Superior temporal gyrus (tissue), 1 donor: ENCODE results near the gene SP140.
"Not testable (repeated sequence)": the region's sequence is repeated elsewhere in the genome, so short reads cannot be mapped to it uniquely, and the experiment has no call there.

Experiments
- DNase-seq: peaks from one replicate; pipeline ENCODE4 v3.0.0-alpha.2; 2016; ENCODE audit errors: extremely low spot score

SP140 gene

GRCh38 chr2:230289311-230289710 lies 63.8 kb downstream of the SP140 start:
- not testable (repeated sequence) for DNase-seq

GRCh38 chr2:230295192-230295591 lies 69.7 kb downstream of the SP140 start:
- no peak for DNase-seq

- no peak for DNase-seq
Measured at GRCh38 chr2:230296917-230297316, 71.4 kb downstream of the SP140 start.

GRCh38 chr2:230299618-230300017 lies 74.1 kb downstream of the SP140 start:
- no peak for DNase-seq

GRCh38 chr2:230305416-230306275 lies 80.1 kb downstream of the SP140 start:
- no peak for DNase-seq

- DNase-seq = no peak
Measured at GRCh38 chr2:230306474-230306873, 80.9 kb downstream of the SP140 start.

GRCh38 chr2:230307485-230307884 lies 81.9 kb downstream of the SP140 start:
- DNase-seq = no peak

GRCh38 chr2:230308402-230309000 lies 83.0 kb downstream of the SP140 start:
- no peak for DNase-seq

GRCh38 chr2:230310792-230311191 lies 85.3 kb downstream of the SP140 start:
- DNase-seq = not testable (repeated sequence)

- not testable (repeated sequence) for DNase-seq
Measured at GRCh38 chr2:230311634-230312033, 86.1 kb downstream of the SP140 start.

- DNase-seq = no peak
Measured at GRCh38 chr2:230312638-230313037, 87.1 kb downstream of the SP140 start.

GRCh38 chr2:230317366-230317765 lies 91.8 kb downstream of the SP140 start:
- DNase-seq = no peak

- DNase-seq = no peak
Measured at GRCh38 chr2:230318190-230319121, 92.9 kb downstream of the SP140 start.

GRCh38 chr2:230319211-230319862 lies 93.8 kb downstream of the SP140 start:
- DNase-seq = no peak

- no peak for DNase-seq
Measured at GRCh38 chr2:230321031-230321430, 95.5 kb downstream of the SP140 start.

GRCh38 chr2:230322561-230323384 lies 97.2 kb downstream of the SP140 start:
- DNase-seq = no peak

GRCh38 chr2:230323385-230324106 lies 98.0 kb downstream of the SP140 start:
- no peak for DNase-seq

- no peak for DNase-seq
Measured at GRCh38 chr2:230324503-230324902, 99.0 kb downstream of the SP140 start.

GRCh38 chr2:230325316-230326243 lies 100.0 kb downstream of the SP140 start:
- DNase-seq = no peak
